ENCODE results near the gene SMC6.

The SMC6 gene

DNA sequence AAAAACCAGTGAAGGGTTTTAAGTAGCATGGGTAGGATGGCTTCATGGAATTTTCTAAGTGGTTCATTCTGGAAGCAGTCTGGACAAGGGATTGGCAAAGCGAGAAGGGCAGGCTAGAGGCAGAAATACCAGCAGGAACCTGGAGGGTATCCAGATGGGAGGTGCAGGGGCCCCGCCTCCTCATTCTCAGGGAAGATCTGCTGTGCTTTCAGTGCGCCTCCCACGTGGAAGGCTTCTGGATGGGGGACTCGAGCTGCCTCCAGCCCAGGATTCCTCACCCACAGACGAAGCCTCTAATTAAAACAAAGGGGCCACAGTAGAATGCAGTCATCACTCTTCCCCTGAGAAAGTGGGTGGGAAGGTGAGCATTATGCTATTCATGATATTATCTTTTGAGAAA lies 133.3 kb downstream of the SMC6 start:
- no peak for DNase-seq (ENCODE audit: low read depth in 2 of 3, low spot score in 2 of 3)

DNA sequence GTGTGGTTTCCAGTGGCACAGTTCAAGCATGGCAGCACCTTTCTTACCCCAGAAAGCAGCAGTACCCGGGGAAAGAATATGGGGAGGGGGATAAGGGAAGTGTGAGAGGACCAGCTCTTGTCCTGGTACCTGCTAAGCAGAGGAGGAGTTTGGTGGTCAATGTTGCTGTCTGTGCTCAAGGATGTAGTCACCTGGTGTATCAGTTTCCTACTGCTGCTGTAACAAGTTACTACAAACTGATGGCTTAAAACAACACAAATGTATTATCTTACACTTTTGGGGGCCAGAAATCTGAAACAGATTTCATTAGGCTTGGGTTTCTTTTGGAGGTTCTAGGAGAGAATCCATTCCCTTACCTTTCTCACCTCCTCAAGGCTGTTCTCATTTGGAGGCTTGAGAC lies 135.7 kb downstream of the SMC6 start:
- DNase-seq (ENCODE audit: low read depth in 2 of 3, low spot score in 2 of 3): no peak

DNA sequence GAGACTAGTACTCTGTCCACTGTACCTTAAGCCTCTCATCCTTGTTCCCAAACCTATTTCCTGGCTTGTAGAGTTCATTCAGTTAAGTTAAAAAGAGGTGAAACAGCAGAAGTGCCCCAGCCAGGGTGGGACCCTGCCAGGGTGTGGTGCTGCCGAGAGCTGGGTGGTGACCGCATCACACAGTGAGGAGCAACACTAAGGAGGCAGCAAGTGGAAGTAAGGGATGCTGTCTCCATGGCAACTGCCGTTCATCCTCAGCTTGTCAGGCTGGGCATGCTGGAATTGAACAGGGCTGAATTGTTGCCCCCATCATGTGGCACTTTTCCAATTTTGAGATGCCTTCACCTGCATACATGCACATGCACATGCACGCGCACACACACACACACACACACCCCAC lies 136.1 kb downstream of the SMC6 start:
- DNase-seq (ENCODE audit: low read depth in 2 of 3, low spot score in 2 of 3): no peak

GRCh38 chr2:17616405-17616804 lies 137.2 kb downstream of the SMC6 start:
- DNase-seq (ENCODE audit: low read depth in 2 of 3, low spot score in 2 of 3): no peak

DNA sequence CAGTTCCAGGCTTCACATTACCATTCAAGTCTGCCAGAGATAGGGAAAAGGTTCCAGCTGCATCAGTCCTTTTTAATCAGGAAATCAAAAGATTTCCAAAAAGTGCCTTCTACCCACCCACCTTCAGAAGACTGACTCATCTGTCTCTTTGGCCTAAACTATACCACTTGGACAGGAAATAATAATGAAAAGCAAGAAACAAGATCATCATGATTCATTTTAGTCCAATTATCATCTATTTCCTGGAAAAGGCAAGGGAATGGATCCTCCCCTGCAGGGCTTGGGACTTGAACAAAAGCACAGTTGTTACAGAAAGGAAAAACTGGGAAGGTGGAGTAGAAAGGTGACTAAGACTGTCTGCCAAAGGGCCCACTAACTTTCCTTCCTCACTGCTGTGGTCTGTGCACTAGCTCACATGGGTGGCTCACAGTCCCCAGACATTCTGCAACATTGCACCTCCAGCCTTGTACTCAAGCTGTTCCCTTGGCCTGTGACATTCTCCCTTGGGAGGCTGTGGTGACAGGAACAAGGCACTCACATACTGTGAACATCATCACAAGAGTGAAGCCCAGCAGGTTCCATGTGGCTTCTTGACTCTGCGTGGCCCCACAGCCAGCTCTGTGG lies 137.8 kb downstream of the SMC6 start:
- DNase-seq (ENCODE audit: low read depth in 2 of 3, low spot score in 2 of 3): no peak

DNA sequence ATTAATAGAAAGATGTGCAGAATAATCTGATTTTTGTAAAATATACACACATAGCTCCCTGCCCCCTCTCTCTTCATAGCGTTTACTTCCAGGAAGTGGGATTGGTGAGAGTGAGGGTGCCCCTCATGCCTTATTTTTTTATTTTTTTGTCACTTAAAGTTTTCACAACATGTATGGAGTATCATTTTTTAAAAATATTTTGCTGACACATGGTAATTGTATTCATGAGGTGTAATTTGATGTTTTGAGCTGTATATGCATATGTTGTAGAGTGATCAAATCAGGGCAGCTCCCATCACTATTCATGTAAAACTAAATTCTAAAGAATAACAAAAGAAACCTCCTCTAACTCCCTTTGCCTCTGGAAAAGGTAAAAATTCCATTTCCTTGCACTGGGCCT lies 138.5 kb downstream of the SMC6 start:
- DNase-seq (ENCODE audit: low read depth in 2 of 3, low spot score in 2 of 3): no peak

DNA sequence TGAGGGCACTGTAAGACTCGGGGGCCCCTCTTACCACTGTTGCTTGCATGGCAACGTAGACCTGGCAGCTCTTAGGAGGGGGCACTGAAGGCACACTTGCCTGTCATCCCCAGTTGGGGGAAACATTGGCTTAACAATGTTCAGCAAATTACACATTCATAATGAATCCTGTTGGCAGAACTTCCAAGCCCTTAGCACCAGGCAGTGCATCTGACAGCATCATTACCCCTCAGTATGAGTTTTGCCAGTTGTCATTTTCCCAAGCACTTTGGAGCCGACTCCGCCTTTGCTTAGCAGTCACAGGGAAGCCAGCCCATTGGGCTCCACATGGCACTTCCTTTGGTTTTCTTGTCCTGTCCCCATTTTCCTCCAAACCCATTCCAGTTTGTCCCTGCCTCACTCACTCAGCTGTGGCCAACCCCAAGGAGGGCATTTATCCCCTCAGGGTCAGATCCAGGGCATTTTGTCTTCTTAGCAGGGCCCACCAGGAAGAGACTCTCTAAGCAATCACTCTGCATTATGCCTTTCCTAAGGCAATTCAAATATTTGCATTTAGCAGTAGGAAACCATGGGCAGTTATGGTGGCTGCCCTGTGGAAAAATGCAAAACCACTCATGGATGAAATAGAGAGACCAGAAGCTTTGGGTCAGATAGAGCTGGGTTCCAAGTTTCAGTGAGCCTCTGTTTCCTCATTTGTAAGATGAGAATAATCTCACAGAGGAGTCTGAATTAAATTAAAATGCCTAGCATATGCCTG lies 139.3 kb downstream of the SMC6 start:
- DNase-seq (ENCODE audit: low read depth in 2 of 3, low spot score in 2 of 3): no peak
